Gastroesophageal sphincter (tissue), 4 donors: ENCODE data around the gene C9. TPM values are rescaled to one million over a fixed set of nuclear protein-coding genes. Genes with fewer than 3 reads are reported as not detected.

Experiments used
- ATAC-seq: fragments of 150-250 bp; one replicate; pipeline ENCODE4 v1.9.1; 2016; ENCODE audit warnings: mild to moderate bottlenecking, moderate library complexity
- H3K27ac ChIP-seq, 4 donors: fragments of 200-600 bp; sonication (generic) in 3 of 4; 1 replicate in 3 of 4; 2 replicates in 1 of 4; pipeline ENCODE4 v1.5.1; 2016 to 2019
- H3K27me3 ChIP-seq: fragments of 200-600 bp; sonication (generic); one replicate; pipeline ENCODE4 v1.5.1; 2019
- H3K36me3 ChIP-seq, 2 donors: fragments of 200-600 bp; sonication (generic); one replicate each; pipeline ENCODE4 v1.5.1; 2019; ENCODE audit warnings: control low read depth in 1 of 2
- H3K4me1 ChIP-seq, 3 donors: fragments of 200-600 bp; sonication (generic); 1 replicate in 2 of 3; 2 replicates in 1 of 3; pipeline ENCODE4 v1.5.1; 2016 to 2019; ENCODE audit warnings: control low read depth in 2 of 3
- H3K4me3 ChIP-seq, 2 donors: fragments of 200-600 bp; sonication (generic); one replicate each; pipeline ENCODE4 v1.5.1; 2019; ENCODE audit warnings: mild to moderate bottlenecking in 1 of 2, moderate library complexity in 1 of 2
- H3K9me3 ChIP-seq, 3 donors: fragments of 200-600 bp; sonication (generic); one replicate each; pipeline ENCODE4 v1.5.1; 2017 to 2019; ENCODE audit warnings: control low read depth in 2 of 3
- CTCF ChIP-seq, 4 experiments: fragments of 200-600 bp in 2 of 4; fragments of 450-650 bp in 2 of 4; sonication (generic) in 1 of 4; IDR thresholded peaks; one replicate each; pipeline ENCODE4 v1.5.1; 2017 to 2019; ENCODE audit warnings: antibody characterized with exemption in 4 of 4, mild to moderate bottlenecking in 2 of 4, moderate library complexity in 2 of 4
- EP300 ChIP-seq: sonication (generic); formaldehyde crosslinking; IDR thresholded peaks from one replicate; pipeline ENCODE4 v1.6.1; 2017; ENCODE audit warnings: antibody characterized with exemption, mild to moderate bottlenecking
- POLR2A ChIP-seq, 2 donors: fragments of 450-650 bp; IDR thresholded peaks; one replicate each; pipeline ENCODE4 v1.6.1; 2017; ENCODE audit warnings: antibody characterized with exemption in 2 of 2, mild to moderate bottlenecking in 2 of 2, moderate library complexity in 1 of 2
- POLR2AphosphoS5 ChIP-seq: sonication (generic); formaldehyde crosslinking; IDR thresholded peaks from one replicate; pipeline ENCODE4 v1.6.1; 2017; ENCODE audit warnings: antibody characterized with exemption
- WGBS, 2 donors: methylation state at CpG; one replicate each; pipeline ENCODE4 v1.1.5; 2018; ENCODE audit warnings: low coverage in 1 of 2; 5-methylcytosine and 5-hydroxymethylcytosine counted together
- total RNA-seq, 4 donors: library from RNA; depleted of rRNA; stranded (reverse); fragments of >200 nt; gene quantifications; one replicate each; pipeline ENCODE4 v1.1.0, GENCODE V29; 2016

The C9 gene
- total RNA-seq, 4 donors from 2014 or later = not detected

- H3K27me3 ChIP-seq = no peaks in the 10 kb centered on the region
- H3K4me1 ChIP-seq = no peaks in the 10 kb centered on the region
- WGBS, 2 donors = 76 to 100% methylated on average over 2 of the region's 2 CpGs
- ATAC-seq = no peak
- no peak overlapping the region for H3K27ac ChIP-seq
- TF ChIP-seq POLR2AphosphoS5 (no peak), POLR2A (IDR thresholded peaks at IDR 0.05) (no peak), EP300 (no peak), CTCF (IDR thresholded peaks at IDR 0.05) (no peak)
- no peaks in the 10 kb centered on the region for H3K36me3 ChIP-seq
- peaks cover 0 to 22% (median 0%) of the 10 kb centered on the region in 3 donors for H3K9me3 ChIP-seq
- H3K4me3 ChIP-seq = no peak overlapping the region
Measured at GRCh38 chr5:39352170-39352569, 12.1 kb downstream of the C9 start.

GRCh38 chr5:39349484-39349883 is 14.8 kb downstream of the C9 start:
- Histone ChIP-seq H3K9me3 (peaks cover 0 to 22% (median 0%) of the 10 kb centered on the region in 3 donors), H3K27me3 (no peaks in the 10 kb centered on the region)
- WGBS, 2 donors = 82 to 83% methylated on average over 2 to 4 of the region's 4 CpGs

GRCh38 chr5:39342460-39342859 is 21.8 kb downstream of the C9 start:
- no peak overlapping the region for H3K4me3 ChIP-seq
- no peaks in the 10 kb centered on the region for H3K27me3 ChIP-seq
- H3K4me1 ChIP-seq = no peaks in the 10 kb centered on the region
- no peak for ATAC-seq
- H3K27ac ChIP-seq = no peak overlapping the region
- TF ChIP-seq POLR2A (IDR thresholded peaks at IDR 0.05) (no peak), POLR2AphosphoS5 (no peak), EP300 (no peak), CTCF (IDR thresholded peaks at IDR 0.05) (no peak)
- whole genome bisulfite sequencing, 2 donors = 90 to 100% methylated on average over 1 of the region's 1 CpG
- no peaks in the 10 kb centered on the region for H3K36me3 ChIP-seq
- H3K9me3 ChIP-seq = no peaks in the 10 kb centered on the region

More at GRCh38 chr5:39349484-39349883, 14.8 kb downstream of the C9 start:
- H3K36me3 ChIP-seq = no peaks in the 10 kb centered on the region
- no peak overlapping the region for H3K27ac ChIP-seq
- no peaks in the 10 kb centered on the region for H3K4me1 ChIP-seq
- TF ChIP-seq CTCF (IDR thresholded peaks at IDR 0.05) (no peak), EP300 (no peak), POLR2AphosphoS5 (no peak), POLR2A (IDR thresholded peaks at IDR 0.05) (no peak)
- H3K4me3 ChIP-seq = no peak overlapping the region
- no peak for ATAC-seq

GRCh38 chr5:39341896-39342295 is 22.4 kb downstream of the C9 start:
- no peaks in the 10 kb centered on the region for H3K4me1 ChIP-seq
- 56 to 86% methylated on average over 1 of the region's 1 CpG for WGBS, 2 donors
- H3K4me3 ChIP-seq = no peak overlapping the region

More at GRCh38 chr5:39341896-39342295, 22.4 kb downstream of the C9 start:
- no peak for ATAC-seq
- Histone ChIP-seq H3K27ac (no peak overlapping the region), H3K36me3 (no peaks in the 10 kb centered on the region), H3K9me3 (no peaks in the 10 kb centered on the region), H3K27me3 (no peaks in the 10 kb centered on the region)
- TF ChIP-seq POLR2AphosphoS5 = no peak
- no peak for TF ChIP-seq EP300
- TF ChIP-seq POLR2A (IDR thresholded peaks at IDR 0.05) = no peak
- TF ChIP-seq CTCF (IDR thresholded peaks at IDR 0.05) = no peak
